ENCODE measurements around the gene ASH1L. TPM values are rescaled to one million over a fixed set of nuclear protein-coding genes. Genes with fewer than 3 reads are reported as not detected.
"Not testable (repeated sequence)": the region's sequence is repeated elsewhere in the genome, so short reads cannot be mapped to it uniquely, and the experiment has no call there.

The ASH1L gene
- total RNA-seq, 1 donor from 2014 or later, result 59.7 TPM

DNA sequence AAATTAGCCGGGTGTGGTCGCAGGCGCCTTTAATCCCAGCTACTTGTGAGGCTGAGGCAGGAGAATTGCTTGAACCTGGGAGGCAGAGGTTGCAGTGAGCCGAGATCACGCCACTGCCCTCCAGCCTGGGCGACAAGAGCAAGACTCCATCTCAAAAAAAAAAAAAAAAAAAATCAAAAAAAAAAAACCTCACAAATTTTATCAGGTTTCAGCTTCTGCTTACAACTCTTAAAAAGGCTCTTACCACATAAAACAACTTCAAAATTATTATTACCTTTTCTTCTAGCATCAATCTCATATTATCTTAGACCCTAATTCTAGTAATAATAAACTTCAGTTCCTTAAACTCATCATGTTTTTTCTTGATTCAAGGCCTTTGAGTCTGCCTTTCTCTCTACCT, 120.2 kb downstream of the ASH1L start:
- not testable (repeated sequence) for DNase-seq

DNA sequence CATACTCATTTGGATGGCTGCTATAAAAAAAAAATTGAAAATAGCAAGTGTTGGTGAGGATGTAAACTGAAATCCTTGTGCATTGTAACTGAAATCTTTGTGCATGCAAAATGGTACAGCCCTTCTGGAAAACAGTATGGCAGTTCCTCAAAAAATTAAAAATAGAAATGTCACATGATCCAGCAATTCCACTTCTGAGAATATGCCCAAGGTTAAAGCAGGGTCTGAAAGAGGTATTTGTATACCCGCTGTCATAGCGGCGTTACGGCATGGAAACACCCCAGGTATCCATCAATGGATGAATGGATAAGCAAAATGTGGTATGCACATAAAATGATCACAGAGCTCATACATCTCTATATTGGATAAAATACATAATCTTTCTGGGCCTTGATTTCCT, 125.2 kb downstream of the ASH1L start:
- no peak for DNase-seq

DNA sequence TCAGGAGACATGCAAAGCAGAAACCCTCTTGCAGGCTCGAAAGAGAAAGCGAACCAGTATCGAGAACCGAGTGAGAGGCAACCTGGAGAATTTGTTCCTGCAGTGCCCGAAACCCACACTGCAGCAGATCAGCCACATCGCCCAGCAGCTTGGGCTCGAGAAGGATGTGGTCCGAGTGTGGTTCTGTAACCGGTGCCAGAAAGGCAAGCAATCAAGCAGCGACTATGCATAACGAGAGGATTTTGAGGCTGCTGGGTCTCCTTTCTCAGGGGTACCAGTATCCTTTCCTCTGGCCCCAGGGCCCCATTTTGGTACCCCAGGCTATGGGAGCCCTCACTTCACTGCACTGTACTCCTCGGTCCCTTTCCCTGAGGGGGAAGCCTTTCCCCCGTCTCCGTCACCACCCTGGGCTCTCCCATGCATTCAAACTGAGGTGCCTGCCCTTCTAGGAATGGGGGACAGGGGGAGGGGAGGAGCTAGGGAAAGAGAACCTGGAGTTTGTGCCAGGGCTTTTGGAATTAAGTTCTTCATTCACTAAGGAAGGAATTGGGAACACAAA, 128.7 kb downstream of the ASH1L start:
- not testable (repeated sequence) for DNase-seq

DNA sequence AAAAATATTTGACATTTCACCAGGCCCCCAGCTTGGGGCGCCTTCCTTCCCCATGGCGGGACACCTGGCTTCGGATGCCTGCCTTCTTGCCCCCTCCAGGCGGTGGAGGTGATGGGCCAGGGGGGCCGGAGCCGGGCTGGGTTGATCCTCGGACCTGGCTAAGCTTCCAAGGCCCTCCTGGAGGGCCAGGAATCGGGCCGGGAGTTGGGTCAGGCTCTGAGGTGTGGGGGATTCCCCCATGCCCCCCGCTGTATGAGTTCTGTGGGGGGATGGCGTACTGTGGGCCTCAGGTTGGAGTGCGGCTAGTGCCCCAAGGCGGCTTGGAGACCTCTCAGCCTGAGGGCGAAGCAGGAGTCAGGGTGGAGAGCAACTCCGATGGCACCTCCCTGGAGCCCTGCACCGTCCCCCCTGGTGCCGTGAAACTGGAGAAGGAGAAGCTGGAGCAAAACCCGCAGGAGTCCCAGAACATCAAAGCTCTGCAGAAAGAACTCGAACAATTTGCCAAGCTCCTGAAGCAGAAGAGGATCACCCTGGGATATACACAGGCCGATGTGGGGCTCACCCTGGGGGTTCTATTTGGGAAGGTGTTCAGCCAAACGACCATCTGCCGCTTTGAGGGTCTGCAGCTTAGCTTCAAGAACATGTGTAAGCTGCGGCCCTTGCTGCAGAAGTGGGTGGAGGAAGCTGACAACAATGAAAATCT, 129.3 kb downstream of the ASH1L start:
- DNase-seq, result not testable (repeated sequence)

DNA sequence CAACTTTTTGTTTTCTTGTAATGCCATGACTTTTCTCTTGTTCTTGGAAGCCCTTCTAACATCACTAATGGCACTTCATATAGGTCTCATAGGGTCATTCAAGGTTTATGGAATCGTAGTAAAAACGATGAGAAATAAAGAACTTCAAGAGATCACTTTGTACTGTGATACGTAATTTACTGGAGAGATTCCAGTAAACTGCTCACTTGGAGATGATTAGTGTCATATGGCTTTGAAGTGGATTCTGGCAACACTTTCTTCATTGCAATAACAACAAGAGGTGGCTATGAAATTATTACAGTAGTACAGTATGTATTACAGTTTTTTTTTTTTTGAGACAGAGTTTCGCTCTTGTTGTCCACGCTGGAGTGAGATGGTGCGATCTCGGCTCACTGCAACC, 138.5 kb downstream of the ASH1L start:
- DNase-seq, result no peak

DNA sequence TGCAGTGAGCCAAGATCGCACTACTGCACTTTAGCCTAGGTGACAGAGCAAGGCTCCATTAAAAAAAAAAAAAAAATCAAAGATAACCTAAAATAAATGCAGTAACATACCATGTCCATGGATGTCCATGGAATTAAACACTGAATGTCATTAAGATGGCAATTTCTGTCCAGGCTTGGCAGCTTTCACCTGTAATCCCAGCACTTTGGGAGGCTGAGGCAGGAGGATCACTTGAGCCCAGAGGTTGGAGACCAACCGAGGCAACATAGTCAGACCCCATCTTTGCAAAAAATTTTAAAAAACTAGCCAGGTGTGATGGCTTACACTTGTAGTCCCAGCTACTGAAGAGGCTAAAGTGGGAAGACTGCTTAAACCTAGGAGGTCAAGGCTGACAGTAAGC, 141.8 kb downstream of the ASH1L start:
- no peak for DNase-seq

DNA sequence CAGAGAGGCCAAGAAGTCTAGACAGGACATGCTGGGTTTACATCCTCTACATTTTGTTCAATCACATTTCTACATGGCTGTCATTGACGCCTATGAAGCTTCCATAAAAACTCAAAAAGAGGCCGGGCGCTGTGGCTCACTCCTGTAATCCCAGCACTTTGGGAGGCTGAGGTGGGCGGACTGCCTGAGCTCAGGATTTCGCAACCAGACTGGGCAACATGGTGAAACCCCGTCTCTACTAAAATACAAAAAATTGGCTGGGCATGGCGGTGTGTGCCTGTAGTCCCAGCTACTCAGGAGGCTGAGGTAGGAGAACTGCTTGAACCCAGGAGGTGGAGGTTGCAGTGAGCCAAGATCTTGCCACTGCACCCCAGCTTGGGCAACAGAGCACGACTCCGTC, 150.8 kb downstream of the ASH1L start:
- DNase-seq, result not testable (repeated sequence)

DNA sequence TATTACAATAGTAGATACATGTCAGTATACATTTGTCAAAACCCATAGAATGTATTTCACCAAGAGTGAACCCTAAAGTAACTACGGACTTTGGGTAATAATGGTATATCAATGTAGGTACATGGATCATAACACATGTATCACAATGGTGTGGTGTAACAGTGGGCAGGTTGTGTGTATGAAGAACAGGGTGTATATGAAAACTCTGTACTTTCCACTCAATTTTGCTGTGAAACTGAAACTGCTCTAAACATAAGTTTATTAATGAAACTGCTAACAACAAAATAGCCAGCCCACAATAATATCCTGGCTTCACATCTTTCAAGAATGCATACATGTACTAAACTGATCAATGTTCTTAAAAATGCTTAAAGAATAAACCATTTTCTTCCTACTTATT, 151.7 kb downstream of the ASH1L start:
- DNase-seq, result no peak

DNA sequence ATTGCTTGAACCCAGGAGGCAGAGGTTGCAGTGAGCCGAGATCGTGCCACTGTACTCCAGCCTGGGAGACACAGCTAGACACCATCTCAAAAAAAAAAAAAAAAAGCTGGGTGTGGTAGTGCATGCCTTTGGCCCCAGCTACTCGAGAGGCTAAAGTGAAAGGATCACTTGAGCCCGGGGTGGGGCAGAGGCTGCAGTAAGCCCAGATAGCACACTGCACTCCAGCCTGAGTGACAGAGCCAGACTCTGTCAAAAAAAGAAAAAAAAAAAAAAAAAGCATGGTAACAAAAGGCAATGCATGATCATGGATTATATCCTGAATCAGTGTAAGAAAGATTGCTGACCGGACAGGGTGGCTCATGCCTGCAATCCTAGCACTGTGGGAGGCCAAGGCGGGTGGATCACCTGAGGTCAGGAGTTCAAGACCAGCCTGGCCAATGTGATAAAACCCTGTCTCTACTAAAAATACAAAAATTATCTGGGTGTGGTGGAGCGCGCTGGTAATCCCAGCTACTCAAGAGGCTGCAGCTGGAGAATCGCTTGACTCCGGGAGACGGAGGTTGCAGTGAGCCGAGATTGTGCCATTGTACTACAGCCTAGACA, 165.6 kb downstream of the ASH1L start:
- DNase-seq, result no peak

DNA sequence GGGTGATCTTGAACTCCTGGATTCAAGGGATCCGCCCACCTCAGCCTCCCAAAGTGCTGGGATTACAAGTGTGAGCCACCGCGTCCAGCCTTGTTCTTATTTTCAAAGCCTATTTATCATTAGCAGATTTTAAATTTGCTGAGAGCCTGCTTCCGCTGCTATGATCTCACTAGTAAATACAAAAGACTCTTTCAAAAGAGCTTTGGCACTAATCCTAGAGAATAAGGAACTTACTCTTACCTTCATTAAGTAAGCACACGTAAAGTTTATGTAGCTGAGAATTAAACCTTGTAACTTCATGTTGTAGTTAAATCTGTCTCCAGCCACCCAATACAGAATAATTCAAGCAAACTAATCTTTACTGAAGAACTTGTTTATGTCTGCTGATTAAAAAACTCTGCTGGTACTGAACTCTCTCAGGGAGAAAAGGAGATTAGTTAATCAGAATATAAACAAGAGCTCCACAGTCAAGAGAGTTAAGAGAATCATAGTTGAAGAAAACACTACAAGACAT, 169.6 kb downstream of the ASH1L start:
- DNase-seq, result no peak

DNA sequence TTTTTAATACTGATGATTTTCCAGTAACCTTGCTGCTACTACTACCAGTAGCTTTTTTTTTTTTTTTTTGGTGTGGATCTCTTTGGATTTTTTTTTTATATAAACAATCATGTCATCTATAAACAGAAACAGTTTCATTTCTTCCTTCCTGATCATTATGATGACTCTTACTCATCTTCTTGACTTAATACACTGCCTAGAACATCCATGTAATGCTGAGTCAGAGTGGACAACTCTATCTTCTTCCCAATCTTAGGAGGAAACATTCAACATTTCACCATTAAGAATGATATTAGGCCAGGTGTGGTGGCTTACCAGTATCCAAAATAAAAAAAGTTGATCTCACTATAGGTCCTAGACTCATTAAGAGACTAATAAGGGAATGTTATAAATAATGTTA, 172.8 kb downstream of the ASH1L start:
- DNase-seq, result no peak

DNA sequence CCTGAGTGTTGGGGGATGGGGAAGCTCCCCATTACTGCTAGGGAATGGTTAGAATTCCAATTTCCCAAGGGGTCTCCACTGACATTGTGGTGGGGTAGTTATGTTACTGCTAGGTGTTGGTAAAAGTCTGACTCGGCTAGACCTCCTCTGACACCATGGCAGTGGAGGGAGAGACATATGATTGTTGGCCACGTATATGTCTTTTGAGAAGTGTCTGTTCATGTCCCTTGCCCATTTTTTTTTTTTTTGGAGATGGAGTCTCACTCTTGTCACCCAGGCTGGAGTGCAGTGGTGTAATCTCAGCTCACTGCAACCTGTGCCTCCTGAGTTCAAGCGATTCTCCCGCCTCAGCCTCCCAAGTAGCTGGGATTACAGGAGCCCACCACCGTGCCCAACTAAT, 176.8 kb downstream of the ASH1L start:
- DNase-seq, result not testable (repeated sequence)

DNA sequence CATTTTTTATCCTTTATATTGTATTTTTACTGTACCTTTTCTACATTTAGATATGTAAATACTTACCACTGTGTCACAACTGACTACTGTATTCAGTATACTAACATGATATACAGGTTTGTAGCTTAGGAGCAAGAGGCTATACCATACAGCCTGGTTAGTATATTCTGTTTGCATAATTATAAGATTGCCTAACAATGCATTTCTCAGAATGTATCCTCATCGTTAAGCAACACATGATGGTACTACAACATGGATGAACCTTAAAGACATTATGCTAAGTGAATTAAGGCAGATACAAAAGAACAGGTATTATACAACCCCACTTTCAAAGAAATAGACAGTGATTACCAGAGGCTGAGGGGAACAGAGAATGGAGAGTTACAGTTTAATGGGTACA, 179.2 kb downstream of the ASH1L start:
- no peak for DNase-seq

DNA sequence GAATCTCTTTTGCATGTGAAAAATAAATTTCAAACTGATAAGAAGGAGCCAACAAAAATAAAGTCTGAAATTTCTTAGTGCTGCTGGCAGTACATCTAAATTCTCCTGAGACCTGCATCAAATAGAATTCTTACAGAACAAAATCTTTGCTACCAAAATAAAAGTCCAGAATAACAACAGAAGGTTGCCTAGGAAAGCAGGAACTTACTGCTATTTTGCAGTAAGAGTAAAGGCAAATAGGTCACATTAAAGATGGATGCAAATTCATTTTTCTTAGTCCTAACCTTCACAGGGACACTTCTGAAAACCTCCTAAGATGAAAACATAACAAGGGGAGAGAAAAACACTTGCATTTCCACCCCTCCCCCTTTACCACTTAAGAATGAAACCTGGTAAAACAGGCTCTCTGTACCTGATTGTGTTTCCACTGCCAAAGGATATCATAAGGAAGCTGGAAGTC, 182.9 kb downstream of the ASH1L start:
- DNase-seq, result no peak

DNA sequence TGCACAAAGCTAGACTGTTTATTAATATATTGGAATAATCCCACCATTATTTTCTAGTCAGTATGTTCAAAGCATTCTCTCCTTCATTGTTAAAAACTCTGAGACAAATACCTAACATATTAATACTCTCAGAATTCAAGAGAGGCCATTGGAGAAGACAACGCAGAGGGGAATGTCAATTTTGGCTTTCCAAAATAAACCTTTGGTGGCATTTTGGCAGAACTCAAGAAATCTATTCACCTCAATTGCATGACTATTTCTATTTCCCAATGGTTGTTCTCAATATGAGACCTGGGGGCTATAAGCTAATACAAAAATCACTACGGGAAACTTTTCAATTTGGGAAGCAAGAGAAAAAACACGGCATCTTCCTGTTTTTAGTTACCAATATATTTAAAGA, 183.4 kb downstream of the ASH1L start:
- no peak for DNase-seq

DNA sequence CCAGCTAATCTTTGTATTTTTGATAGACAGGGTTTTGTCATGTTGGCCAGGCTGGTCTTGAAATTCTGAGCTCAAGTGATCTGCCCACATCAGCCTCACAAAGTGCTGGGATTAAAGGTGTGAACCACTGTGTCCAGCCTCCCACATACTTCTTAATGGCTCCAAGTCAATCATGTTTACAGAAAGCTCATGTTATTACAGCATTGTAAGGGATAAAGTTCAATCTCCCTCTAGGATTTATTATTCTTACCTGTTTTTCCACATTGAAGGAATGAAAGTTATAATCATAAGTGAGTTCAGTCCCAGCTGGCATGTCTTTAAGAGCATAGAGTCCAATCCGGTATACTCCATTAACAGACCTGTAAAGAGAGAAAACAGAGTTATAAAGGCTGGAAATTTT, 202.6 kb downstream of the ASH1L start:
- no peak for DNase-seq

DNA sequence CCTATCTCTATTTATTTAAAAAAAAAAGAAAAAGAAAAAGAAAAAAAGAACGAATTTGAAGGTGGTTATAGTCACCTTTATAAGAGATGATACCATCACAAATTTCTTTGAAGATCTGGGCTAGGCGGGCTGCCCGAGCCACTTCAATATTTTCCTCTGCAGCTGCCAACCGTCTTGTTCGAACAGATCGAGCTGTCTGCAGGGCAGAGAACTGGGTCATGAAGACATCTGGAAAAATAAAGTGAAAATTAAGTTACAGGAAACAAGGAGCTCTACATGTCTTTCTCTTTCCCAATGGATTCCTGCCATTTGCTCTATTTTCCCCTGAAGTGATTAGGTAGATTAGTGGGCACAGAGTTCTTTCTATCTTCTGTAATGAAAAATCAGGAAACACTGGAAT, 210.0 kb downstream of the ASH1L start:
- DNase-seq, result no peak

DNA sequence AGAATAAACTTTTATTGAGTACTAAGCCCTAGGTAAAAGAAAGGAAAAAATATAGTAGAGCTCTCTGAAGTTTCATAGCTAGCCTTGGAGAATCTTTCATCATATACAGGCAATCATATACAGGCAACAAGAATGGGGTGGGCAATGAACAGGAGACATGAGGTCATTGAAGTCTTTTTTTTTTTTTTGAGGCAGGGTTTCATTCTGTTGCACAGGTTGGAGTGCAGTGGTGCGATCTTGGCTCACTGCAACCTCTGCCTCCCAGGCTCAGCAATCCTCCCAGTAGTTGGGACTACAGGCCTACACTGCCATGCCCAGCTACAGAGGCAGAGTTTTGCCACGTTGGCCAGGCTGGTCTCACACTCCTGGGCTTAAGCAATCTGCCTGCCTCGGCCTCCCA, 219.8 kb downstream of the ASH1L start:
- no peak for DNase-seq

DNA sequence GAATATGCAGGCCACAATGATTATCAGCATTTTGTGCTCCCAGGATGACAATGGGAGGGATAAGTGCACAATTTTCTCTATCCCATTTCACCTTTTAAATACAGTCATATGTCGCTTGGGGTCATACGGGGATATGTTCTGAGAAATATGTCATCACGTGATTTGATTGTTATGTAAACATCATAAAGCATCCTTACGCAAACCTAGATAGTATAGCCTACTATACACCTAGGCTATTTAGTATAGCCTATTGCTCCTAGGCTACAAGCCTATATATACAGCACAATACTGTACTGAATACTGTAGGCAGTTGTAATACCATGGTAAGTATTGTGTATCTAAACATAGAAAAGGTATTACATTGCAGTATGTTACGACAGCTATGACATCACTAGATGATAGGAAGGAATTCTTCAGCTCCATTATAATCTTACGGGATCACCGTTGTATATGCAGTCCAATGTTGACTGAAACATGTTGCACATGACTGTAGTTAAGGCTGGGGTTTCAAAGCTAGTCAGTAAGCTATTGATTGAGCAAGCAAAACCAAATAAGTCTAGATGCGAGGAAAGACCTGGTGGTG, 223.0 kb downstream of the ASH1L start:
- DNase-seq, result no peak

DNA sequence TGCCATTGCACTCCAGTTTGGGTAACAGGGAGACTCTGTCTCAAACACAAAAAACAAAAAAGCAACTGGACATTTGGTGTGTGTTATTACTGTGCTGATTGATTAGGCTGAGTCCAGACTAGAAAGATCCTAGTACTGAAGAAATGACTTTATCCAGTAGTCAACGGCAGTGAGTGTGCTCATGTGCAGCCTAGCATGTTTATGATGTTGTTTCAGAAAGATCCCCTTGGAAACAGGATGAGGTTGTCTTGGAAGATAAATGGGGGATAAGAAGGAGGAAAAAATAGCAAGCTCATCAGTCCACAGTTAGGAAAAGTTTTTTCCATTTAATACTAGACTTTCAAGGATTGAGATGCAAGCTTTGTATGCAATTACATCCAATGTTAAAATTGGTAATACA, 227.6 kb downstream of the ASH1L start:
- no peak for DNase-seq

DNA sequence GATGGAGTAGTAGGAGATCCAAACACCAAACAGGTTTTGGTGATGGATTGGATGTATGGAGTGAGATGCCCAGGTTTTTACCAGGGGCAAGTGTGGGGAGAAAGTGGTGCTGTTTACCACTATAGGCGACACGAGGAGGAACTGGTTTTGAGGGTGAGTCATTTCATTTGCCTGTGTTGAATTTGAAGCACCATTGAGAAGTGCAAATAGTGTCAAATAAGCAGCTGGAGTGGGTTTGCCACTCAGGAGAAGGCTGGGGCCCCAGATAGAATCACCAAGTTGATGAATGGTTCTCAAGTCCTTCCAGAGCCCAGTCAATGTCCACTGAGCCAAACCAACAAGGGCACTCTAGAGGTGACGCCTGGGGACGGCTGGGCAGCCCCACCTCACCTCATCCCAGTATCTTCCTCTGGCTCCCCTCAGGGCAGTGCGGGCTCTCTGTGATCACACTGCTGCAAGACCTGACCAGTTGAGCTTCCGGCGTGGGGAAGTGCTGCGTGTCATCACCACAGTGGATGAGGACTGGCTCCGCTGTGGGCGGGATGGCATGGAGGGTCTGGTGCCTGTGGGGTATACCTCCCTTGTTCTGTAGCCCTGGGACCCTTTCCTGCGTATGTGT, 232.5 kb downstream of the ASH1L start:
- DNase-seq, result no peak

DNA sequence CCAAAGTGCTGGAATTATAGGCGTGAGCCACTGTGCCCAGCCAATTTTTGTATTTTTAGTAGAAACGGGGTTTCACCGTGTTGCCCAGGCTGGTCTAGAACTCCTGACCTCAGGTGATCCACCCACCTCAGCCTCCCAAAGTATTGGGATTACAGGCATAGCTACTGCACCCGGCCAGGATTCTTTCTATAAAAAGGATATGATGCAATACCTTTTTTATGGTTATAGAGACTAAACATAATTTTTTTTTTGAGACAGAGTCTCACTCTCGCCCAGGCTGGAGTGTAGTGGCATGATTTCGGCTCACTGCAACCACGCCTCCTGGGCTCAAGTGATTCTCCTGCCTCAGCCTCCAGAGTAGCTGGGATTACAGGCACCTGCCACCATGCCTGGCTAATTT, 233.7 kb downstream of the ASH1L start:
- not testable (repeated sequence) for DNase-seq

DNA sequence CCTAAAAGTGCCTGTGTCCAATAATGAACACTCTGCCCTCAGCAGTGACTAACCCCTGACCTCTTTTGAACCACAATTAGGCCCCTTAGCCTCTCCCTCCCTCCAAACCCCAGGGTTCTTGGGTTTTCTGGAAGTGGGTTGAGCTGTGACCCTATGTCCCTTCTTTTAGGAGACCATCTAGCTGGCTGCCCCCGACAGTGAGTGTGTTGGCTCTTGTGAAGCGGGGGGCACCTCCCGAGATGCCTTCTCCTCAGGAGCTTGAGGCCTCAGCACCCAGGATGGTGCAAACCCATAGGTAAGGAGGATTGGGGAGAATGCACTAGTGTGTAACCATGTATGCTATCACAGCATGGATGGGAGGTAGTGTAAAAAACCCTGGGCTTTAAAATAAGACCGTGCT, 234.6 kb downstream of the ASH1L start:
- DNase-seq, result no peak

Measured in occipital lobe (tissue), 2 donors.